Adrenal gland (tissue), 5 donors: Measurements from ENCODE around the gene ITGAV.

Experiments
- CTCF ChIP-seq, 6 experiments: fragments of 450-650 bp in 4 of 6; fragments of 200-600 bp in 2 of 6; sonication (generic) in 1 of 6; IDR thresholded peaks; 1 replicate in 5 of 6; 2 replicates in 1 of 6; pipeline versions ENCODE4 v1.5.1 to v1.8.0; 2016 to 2021; ENCODE audit warnings: antibody characterized with exemption in 6 of 6, mild to moderate bottlenecking in 2 of 6, moderate library complexity in 1 of 6
- POLR2A ChIP-seq, 2 donors: fragments of 450-650 bp; IDR thresholded peaks; one replicate each; pipeline ENCODE4 v1.6.1; 2017; ENCODE audit warnings: antibody characterized with exemption in 2 of 2, mild to moderate bottlenecking in 2 of 2, moderate library complexity in 1 of 2
- donor health status: DM: no; HTN: no; CAD: no.

- TF ChIP-seq CTCF (IDR thresholded peaks at IDR 0.05) (no peak), POLR2A (IDR thresholded peaks at IDR 0.05) (no peak)
Measured at GRCh38 chr2:186691900-186692299, 102.0 kb downstream of the ITGAV start.
